MCF 10A (cell line): ENCODE measurements around the gene KRT14. TPM values are rescaled to one million over a fixed set of nuclear protein-coding genes. Genes with fewer than 3 reads are reported as not detected.
"Not testable (repeated sequence)": the region's sequence is repeated elsewhere in the genome, so short reads cannot be mapped to it uniquely, and the experiment has no call there.

Experiments used
- BruUV-seq: library from RNA; stranded (reverse); fragments of 400-500 nt; replicated peaks from 2 replicates; lab custom pipeline; 2021; lab: Mats Ljungman, UMichigan
- CTCF ChIA-PET: fragments of 300-600 bp; sonication (Branson Sonifier 250); formaldehyde crosslinking; extraction: SDS; loops from one replicate; lab custom pipeline; 2021; ENCODE audit warnings: antibody characterized with exemption, inconsistent platforms; lab: Yijun Ruan, JAX
- POLR2A ChIA-PET: fragments of 300-600, 350-650 bp; sonication (Branson Sonifier 250); formaldehyde crosslinking; extraction: SDS; loops from one replicate; lab custom pipeline; 2020; ENCODE audit warnings: antibody characterized with exemption, inconsistent platforms; lab: Yijun Ruan, JAX
- DNase-seq: peaks from one replicate; pipeline ENCODE4 v3.0.0-alpha.2; 2018; ENCODE audit not compliant: unreplicated experiment
- H3K27ac Mint-ChIP-seq: one replicate; pipeline ENCODE4 v1.8.0; 2022; ENCODE audit warnings: mild to moderate bottlenecking, low read depth, mixed read lengths; ENCODE audit not compliant: unreplicated experiment
- H3K27me3 Mint-ChIP-seq: one replicate; pipeline ENCODE4 v1.8.0; 2022; ENCODE audit warnings: mixed read lengths; ENCODE audit not compliant: insufficient read depth, unreplicated experiment
- H3K36me3 Mint-ChIP-seq: one replicate; pipeline ENCODE4 v1.8.0; 2022; ENCODE audit warnings: mild to moderate bottlenecking, moderate library complexity, mixed read lengths; ENCODE audit not compliant: insufficient read depth, unreplicated experiment
- H3K4me1 Mint-ChIP-seq: one replicate; pipeline ENCODE4 v1.8.0; 2022; ENCODE audit warnings: mixed read lengths; ENCODE audit not compliant: insufficient read depth, unreplicated experiment
- H3K4me3 Mint-ChIP-seq: one replicate; pipeline ENCODE4 v1.8.0; 2022; ENCODE audit warnings: mild to moderate bottlenecking, moderate library complexity, mixed read lengths; ENCODE audit not compliant: unreplicated experiment
- H3K9me3 Mint-ChIP-seq: one replicate; pipeline ENCODE4 v1.8.0; 2022; ENCODE audit warnings: mixed read lengths; ENCODE audit not compliant: unreplicated experiment
- CTCF ChIP-seq: fragments of 200-600 bp; IDR thresholded peaks from one replicate; pipeline ENCODE4 v1.8.0; 2022; ENCODE audit warnings: antibody characterized with exemption, mild to moderate bottlenecking; ENCODE audit not compliant: unreplicated experiment
- intact Hi-C: fragments of 100-400 bp; cut with micrococcal nuclease; formaldehyde crosslinking; loops from 2 replicates; pipeline ENCODE4 v1.14.1; 2022
- total RNA-seq: library from RNA; stranded (reverse); gene quantifications from 2 replicates; pipeline ENCODE4 v1.2.3, GENCODE V29; 2022

Gene KRT14
- total RNA-seq, 1 experiment from 2014 or later: 1,755 TPM

GRCh38 chr17:41579484-41580243 is 7.0 kb downstream of the KRT14 start:
- Mint-ChIP-seq H3K4me3 (peak overlapping the region; percentile 1), H3K27ac (peak overlapping the region; percentile 97), H3K9me3 (no peaks in the 10 kb centered on the region), H3K27me3 (no peaks in the 10 kb centered on the region), H3K4me1 (peaks cover 60% of the 10 kb centered on the region), H3K36me3 (peaks cover 42% of the 10 kb centered on the region)
- DNase-seq: peak; percentile 96
- ChIA-PET POLR2A (interaction anchor here (0.5 to 2.0 kb wide), 20 partner anchors 12 to 723 kb away, joined by 3 to 11 read pairs (median 4); partner anchors contain the start of genes EIF1, KRT16 and KRT17), CTCF (interaction anchor here (0.6 to 5.5 kb wide), 23 partner anchors 9 to 725 kb away, joined by 3 to 60 read pairs (median 5); partner anchors contain the start of genes KRT16 and KRT17)
- TF ChIP-seq CTCF: peak; percentile 87
- intact Hi-C loops: loop anchor here (1.0 kb wide), 4 partner anchors 30 to 83 kb away; partner anchors contain the start of gene KRT17
- no TSS peak for BruUV-seq

- H3K4me1 Mint-ChIP-seq: peaks cover 55% of the 10 kb centered on the region
- DNase-seq: no peak
- peak overlapping the region; percentile 97 for H3K27ac Mint-ChIP-seq
- ChIA-PET CTCF (interaction anchor here (0.6 to 5.5 kb wide), 23 partner anchors 8 to 724 kb away, joined by 3 to 60 read pairs (median 5); partner anchors contain the start of genes KRT16 and KRT17), POLR2A (interaction anchor here (0.6 to 2.0 kb wide), 15 partner anchors 12 to 668 kb away, joined by 3 to 11 read pairs (median 5); partner anchors contain the start of genes EIF1 and KRT17)
- intact Hi-C loops: loop anchor here (1.0 kb wide), 4 partner anchors 30 to 83 kb away; partner anchors contain the start of gene KRT17
- H3K36me3 Mint-ChIP-seq: peaks cover 35% of the 10 kb centered on the region
- H3K27me3 Mint-ChIP-seq: no peaks in the 10 kb centered on the region
- TF ChIP-seq CTCF: no peak
- no TSS peak for BruUV-seq
- H3K4me3 Mint-ChIP-seq: no peak overlapping the region
- H3K9me3 Mint-ChIP-seq: no peaks in the 10 kb centered on the region
Observed at GRCh38 chr17:41578971-41579370, 7.7 kb downstream of the KRT14 start.

- CTCF ChIA-PET: interaction anchor here (0.5 to 5.5 kb wide), 17 partner anchors 10 to 722 kb away, joined by 3 to 60 read pairs (median 6); partner anchors contain the start of gene KRT17
- POLR2A ChIA-PET: interaction anchor here (0.6 to 2.0 kb wide), 12 partner anchors 29 to 957 kb away, joined by 3 to 11 read pairs (median 5); partner anchors contain the start of genes EIF1 and KRT17
- no TSS peak for BruUV-seq
- Mint-ChIP-seq H3K27ac (peak overlapping the region; percentile 97), H3K27me3 (peaks cover 4% of the 10 kb centered on the region), H3K9me3 (no peaks in the 10 kb centered on the region), H3K4me3 (no peak overlapping the region), H3K4me1 (peaks cover 51% of the 10 kb centered on the region), H3K36me3 (peaks cover 31% of the 10 kb centered on the region)
- intact Hi-C loops: no loop called here
- DNase-seq: no peak
- no peak for TF ChIP-seq CTCF
Observed at GRCh38 chr17:41578538-41578937, 8.2 kb downstream of the KRT14 start.

- peaks cover 37% of the 10 kb centered on the region for H3K4me1 Mint-ChIP-seq
- peak; percentile 59 for DNase-seq
- H3K4me3 Mint-ChIP-seq, H3K9me3 Mint-ChIP-seq, BruUV-seq, intact Hi-C loops, H3K27ac Mint-ChIP-seq: not testable (repeated sequence)
- H3K27me3 Mint-ChIP-seq: peaks cover 14% of the 10 kb centered on the region
- H3K36me3 Mint-ChIP-seq: peaks cover 13% of the 10 kb centered on the region
- POLR2A ChIA-PET: interaction anchor here (0.7 to 1.6 kb wide), 3 partner anchors 10 to 48 kb away, joined by 4 read pairs; partner anchors contain the start of genes KRT14 and KRT17
- CTCF ChIA-PET: interaction anchor here (1.1 to 5.5 kb wide), 7 partner anchors 11 to 667 kb away, joined by 3 to 60 read pairs (median 6); no protein-coding TSS in a partner anchor
Observed at GRCh38 chr17:41576740-41577139, 10.0 kb downstream of the KRT14 start.
